GM18519 (cell line): Measurements from ENCODE around the gene DEGS2.

Experiments used
- ATAC-seq: cut with Tn5 transposase; IDR thresholded peaks from one replicate; pipeline ENCODE4 v1.9.1; 2021; ENCODE audit warnings: mild to moderate bottlenecking, moderate library complexity; ENCODE audit not compliant: unreplicated experiment, low FRiP score

DEGS2 gene

DNA sequence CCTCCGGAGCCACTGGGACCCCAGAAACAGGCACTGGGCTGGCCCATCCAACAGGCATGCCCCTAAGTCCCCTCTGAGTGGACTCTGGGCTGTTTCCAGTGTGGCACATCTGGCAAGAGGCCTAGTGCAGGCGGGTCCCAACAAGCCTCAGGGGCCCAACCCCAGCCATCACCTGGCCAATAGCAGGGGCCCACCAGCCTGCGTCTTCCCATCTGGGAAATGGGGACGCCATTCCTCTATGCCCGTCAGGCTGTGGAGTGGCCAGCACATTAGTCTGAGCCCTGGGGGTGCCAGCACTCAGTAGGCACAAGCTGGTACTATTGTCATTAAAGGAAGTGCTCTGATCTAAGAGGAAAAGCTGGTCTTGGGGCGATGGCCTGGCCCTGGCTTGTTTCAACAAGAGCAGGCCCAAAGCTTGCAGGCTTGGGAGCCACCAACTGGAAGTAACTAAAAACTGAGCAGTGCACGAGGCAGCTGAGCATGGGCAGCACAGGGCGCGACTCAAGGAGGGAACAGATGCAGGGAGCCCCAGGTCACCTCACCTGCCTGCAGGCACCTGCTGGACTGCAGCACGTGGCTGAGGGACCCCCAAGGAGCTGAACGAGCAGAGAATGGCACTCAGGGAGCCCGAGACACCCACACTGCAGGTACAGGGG lies 8.4 kb downstream of the DEGS2 start:
- ATAC-seq: no peak

DNA sequence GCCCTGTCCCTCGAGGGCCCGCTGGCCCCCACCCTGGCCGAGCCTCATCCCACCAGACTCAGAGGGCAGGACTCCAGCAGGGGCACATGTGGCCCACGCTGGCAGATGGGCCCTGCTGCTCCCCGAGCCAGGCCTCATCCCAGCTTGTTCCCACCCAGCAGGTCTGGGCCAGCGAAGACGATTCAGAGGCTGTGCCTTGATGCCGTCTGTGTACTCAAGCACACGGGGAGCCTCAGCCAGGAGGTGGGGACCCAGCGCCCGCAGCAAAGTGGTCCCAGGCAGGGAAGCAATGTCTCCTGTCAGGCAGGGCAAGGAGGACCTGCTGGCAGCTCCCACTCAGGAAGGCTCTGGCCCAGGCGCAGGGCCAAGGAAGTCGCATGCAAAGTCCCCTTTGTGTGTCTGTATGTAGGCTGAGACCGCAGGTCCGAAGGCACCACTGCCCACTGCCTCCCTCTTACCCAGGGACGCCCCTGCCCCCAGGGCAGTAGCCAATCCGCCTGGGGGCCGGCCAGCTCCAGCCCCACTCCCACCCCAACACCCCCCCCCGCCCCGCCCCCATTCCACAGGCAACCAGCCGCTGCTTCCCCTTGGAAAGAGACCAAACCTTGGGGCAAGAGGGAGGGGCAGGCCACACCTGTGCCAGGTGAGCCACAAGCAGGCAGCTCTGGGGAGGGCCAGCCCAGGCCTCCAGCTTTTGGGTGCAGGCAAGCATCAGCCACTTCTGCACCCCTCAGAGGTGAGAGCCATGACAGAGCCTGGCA lies 9.4 kb downstream of the DEGS2 start:
- no peak for ATAC-seq

DNA sequence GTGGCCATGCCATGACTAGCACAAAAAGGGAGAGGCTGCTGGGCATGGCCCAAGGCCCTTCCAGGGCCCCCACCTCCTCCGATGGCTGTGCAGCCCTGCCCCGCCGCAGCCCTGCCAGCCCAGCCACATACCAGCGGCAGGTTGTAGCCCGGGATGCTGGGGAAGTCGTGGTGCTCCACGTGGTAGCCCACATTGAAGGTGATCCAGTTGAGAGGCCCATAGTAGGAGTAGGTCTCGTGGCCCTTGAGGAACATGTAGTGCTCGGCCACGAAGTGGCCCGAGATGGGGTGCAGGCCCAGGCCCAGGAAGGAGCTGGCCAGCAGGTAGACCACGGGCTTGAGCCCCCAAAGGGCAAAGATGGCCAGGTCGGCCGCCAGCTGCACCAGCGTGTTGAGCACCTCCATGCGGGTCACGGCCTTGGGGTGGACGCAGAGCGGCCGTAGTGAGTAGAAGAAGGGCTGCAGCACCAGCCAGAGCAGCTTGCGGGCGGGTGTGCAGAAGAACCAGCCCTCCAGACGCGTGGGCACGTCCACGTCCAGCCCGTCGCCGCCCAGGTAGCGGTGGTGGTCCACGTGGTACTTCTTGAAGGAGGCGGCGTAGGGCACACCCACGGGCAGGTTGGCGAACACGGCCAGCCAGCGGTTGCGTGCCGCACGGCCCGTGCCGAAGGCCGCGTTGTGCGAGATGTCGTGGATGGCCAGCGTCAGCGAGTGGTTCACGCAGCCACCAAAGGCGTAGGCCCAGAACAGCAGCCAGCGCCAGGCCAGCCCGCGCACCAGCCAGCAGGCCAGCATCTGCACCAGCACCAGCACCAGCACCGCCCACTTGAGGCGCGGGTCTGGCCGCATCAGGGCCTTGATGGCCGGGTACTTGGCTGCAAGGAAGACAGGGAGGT lies 10.4 kb downstream of the DEGS2 start:
- ATAC-seq: no peak

DNA sequence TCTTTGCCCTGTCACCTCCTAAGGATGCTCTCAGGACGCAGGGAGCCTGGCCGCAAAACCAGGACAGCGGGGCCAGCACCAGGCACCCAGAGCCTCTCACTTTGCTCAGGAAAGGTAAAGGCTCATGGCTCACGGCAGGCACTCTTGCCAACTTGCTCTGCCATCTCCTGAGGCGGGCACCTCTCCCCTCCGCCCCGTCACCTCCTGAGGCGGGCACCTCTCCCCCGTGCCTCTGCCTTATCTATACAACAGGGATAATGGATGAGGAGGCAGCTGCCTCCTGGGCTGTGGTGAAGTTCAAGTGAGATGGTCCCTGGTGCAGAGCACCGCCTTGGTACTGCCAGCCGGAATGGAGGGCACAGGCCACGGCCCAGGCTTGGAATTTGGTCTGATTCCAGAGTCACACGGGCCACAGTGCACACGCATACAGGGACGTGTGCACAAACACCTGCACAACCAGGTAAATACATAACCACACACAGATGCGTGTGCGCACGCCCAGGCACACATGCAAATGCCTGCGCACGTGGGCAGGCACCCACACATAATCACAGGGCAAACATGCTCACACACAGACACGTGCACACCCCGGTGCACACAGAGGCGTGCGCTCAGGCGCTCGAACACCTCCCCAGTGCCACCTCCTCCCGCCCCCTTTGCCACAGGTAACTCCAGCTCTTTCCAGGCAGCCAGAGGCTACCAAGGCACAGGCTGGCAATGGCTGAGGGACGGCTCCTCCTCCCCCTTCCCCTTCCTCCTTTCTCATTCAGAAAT lies 11.6 kb downstream of the DEGS2 start:
- ATAC-seq: no peak

DNA sequence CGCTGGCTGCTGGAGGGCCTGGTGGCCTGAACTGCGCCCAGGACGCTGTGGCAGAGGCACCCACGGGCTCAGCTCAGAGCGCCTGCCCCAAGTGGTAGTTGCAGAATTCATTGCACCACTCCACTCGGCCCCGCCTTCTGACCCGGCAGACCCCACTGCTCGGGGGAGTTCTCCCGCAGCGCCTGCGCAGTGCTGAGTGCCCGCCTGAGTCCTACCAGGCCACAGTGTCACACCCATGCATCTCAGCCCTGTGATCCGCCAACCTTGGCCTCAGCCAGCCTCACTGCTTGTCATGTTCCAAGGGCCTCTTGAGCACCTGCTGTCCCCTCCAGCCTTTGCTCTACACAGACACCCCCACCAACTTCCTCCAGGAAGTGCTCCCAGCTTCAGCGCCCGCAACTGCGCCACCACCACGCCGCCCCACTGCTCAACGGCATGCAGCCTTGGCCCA lies 12.2 kb downstream of the DEGS2 start:
- no peak for ATAC-seq

DNA sequence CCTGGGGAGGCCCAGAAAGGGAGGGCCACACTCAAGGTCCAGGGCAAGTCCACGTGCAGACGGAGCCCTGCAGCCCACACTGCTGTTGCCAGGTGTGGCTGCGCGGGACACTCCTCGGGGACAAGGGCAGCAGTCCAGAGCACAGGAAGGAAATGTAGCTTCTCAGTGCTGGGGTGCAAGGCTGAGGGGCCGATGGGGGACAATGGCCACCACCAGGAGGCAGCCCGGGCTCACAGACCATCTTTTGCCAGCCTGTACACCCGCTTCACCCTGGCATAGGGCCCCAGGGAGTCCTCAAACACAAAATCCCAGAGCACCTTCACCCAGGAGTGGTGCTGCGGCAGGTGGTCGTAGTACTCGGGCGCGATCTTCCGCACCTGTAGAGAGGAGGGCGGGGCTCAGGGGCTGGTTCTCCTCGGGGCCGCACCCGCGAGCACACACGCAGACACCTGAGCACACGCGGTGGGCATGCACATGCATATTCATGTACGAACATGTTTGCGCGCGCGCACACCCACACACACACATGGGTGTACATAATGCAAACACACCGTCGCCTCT lies 12.8 kb downstream of the DEGS2 start:
- ATAC-seq: no peak

DNA sequence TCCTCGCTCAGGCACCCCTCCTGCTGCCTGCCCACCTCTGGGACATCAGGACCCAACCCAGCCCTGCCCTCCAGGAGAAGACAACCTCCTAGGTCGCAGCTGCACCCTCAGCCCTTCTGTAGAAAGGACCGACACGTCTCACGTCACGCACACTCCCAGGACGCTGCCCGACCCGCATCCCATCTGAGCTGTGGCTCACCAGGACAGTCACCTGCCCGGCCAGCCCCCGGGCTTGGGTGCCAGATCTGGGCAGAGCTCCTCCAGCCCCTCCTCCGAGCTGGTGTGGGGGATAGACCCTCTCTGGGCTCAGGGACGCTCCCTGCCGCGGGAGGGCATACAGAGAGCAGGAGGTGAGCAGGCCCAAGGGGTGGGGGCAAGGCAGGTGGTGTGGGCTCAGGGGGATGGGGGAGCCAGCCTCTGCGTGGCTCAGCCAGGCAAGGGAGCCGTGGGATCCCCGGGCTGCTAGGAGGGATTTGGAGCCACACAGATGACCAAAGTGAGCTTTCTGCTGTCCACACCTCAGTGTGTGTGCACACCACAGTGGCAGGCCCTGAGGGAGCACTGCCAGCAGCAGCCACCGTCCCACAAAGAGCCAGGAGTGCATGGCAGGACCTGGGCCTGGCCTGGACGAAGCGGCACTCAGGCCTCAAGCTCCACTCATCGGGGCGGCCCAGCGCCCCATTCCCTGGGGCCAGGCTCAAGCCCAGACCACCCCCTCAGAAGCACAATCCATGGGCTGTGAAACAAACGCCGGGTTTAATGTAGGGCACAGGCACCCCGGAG lies 13.6 kb downstream of the DEGS2 start:
- ATAC-seq: no peak

DNA sequence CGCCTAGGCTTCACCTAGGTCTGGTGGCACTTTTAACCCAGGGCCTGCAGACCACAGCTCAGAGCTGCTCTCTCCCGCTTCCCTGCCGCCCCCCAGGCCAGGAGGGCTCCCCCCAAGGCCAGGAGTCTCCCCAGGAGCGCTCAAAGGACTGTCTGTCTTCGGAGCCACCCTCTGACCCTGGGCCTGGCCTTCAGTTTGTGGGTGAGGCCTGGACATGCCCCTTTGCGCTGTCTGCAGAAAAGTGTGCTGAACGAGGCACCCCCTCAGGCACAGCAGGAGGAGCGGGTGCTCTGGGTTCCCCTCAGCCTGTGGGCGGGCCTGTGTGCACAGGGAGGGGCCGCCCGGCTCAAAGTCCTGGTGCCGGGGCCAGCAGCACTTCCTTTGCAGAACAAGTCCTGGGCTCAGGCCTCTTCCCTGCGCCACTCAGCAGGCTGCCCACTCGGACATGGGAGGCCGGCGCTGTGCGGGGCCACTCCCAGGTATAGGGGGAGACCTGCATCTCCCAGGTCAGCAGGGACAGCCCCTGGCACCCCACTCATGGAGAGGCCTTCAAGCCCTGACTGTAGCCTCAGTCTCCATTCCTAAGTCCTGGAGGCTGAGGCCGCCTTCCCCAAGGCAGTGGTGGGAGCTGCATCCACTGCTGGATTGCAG lies 14.3 kb downstream of the DEGS2 start:
- no peak for ATAC-seq

DNA sequence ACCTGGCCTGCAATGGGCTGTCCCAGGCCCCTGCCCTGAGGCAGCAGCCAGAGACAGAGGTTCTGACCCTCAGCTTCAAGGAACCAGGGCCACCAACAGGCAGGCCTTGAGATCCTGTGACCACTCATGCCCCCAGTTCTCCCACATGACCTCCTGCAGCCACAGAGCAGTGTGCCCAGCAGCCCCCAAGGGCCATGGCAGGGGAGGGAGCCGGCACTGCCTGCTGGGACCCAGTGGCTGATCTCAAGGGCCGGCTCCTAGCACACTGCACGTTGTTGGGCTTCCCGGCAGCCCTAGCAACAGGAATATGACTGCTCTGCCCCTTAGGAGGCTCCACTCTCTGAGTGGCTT lies 14.8 kb downstream of the DEGS2 start:
- ATAC-seq: no peak

DNA sequence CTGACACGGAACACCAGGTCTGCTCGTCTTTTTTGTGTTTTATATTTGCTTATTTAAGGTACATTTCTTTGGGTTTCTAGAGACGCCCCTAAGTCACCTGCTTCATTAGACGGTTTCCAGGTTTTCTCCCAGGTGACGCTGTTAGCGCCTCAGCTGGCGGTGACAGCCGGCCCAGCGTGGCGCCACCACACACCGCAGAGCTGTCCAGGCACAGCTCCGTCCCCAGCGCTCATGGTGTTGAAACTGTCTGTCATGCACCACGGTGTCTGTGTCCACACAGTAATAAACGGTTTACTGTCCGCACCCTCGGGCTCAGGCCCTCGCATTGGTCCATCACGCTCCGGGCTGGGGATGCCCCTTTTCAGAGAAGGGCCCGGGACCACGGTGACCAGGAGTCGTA lies 15.5 kb downstream of the DEGS2 start:
- ATAC-seq: no peak

DNA sequence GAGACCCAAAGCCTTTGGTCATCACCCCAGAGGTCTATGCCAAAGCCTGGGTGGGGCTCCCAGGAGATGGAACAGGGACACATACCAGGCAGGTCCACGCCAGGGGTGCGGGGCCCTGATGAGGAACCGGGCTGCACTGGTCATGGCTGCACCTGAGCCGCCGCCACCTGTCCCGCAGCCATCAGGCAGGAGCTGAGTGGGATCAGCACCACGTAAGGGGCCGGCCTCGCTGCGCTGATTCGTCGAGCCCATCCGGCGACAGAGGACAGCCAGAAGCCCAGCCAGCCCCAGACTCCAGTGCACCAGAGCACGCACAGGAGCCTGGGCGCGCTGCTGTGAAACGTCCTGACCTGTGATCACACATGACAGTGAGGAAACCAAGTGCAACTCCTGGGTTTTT lies 15.9 kb downstream of the DEGS2 start:
- ATAC-seq: no peak

DNA sequence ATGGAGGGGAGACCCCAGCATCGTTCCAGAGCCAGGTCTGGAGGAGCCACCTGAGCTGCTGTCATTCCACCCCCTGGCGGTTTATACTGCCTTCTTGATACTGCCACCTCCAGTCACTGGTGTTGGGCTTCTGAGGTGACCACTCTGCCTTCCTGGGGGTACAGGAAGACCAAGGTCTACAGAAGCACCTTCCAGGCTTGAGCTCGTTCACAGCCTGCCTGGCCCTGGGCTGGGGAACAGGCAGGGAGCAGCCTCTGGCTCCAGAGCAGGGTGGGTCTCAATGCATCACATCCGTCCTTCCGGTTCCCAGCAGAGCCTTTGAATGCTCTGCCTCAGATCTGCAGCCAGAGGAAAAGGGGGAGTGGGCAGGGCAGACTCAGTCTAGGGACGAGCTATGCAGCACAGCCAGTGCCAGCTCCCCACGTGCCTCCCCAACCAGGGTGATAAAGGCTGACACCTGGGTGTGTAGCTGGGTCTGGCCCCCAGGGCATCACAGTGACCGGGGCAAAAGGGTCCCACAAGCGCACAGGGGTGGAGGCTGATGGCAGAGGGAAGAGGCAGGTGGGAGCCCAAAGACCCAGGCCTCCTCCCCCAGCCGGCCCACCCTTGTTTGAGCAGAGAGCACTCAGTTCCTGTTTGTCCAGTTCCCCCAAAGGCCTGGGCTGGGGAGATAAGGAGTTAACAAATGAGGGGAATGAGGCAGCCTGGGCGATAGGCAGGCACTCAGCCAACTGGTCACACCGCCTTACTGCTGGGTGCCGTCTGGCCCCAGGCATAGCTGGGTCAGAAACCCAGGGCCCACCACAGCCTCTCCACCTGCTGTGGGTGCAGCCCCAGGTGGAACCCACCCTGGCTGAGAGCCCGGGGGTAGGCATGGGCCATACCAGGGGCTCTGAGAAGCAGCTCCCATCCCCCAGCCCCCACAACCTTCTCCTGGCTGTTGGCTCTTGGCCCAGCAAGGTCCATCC lies 17.1 kb downstream of the DEGS2 start:
- no peak for ATAC-seq

DNA sequence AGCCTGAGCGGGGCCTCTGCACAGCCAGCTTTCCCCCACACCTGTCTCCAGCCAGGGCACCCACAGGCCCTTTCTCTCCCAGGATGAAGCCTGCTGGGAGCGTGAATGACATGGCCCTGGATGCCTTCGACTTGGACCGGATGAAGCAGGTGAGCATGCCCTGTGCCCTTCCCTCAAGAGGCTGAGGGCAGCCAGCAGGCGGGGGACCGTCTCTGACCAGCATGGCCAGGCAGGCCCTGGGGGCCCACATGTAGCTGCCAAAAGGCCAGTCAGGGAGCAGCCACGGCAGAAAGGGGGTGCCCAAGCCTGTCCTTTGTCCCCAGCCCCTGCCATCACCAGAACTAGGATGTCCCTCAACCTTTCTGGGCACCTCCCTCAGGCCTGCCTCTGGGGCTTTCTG lies 18.3 kb downstream of the DEGS2 start:
- no peak for ATAC-seq

DNA sequence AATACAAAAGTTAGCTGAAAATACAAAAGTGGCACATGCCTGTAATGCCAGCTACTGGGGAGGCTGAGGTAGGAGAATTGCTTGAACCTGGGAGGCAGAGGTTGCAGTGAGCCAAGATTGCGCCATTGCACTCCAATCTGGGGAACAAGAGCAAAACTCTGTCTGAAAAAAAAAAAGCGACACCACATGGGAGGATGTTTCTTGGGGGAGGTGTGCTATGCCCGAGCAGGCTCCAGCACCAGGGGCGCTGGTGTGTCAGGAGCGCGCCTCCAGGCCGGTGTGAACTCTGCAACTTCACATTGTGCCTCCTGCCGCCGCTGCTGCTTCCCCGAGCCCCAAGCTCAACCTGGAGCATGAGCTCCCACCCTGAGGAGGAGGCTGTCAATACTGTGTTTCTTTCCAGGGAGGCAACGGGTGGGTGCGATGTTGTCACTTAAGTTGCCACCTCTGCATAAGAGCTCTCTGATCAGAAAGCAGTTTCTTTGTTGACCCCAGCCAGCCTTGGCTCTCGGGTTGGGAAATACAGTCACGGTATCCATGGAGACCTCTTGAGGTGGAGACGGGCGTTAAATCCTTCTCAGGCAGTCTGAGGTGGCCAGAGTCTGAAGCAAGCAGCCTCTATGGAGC lies 18.9 kb downstream of the DEGS2 start:
- no peak for ATAC-seq

DNA sequence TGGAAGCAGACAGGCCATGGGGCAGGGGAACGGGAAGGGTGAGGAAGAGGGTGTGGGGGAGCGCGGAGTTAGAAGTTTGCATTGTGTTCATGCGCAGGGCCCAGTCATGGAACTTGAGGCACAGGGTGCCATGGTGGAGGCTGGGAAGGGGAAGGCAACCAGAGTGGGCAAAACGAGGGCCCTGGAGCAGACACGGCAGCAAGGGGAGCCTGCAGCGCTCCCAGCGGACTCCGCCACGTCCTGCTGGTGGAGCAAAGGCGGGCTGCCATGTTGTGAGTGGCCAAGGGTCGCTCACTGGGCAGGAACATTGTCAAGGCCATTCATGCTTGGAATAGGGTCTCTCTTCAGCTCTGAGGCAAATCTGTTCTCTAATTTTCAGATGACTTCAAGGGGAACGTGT lies 20.5 kb downstream of the DEGS2 start:
- no peak for ATAC-seq

DNA sequence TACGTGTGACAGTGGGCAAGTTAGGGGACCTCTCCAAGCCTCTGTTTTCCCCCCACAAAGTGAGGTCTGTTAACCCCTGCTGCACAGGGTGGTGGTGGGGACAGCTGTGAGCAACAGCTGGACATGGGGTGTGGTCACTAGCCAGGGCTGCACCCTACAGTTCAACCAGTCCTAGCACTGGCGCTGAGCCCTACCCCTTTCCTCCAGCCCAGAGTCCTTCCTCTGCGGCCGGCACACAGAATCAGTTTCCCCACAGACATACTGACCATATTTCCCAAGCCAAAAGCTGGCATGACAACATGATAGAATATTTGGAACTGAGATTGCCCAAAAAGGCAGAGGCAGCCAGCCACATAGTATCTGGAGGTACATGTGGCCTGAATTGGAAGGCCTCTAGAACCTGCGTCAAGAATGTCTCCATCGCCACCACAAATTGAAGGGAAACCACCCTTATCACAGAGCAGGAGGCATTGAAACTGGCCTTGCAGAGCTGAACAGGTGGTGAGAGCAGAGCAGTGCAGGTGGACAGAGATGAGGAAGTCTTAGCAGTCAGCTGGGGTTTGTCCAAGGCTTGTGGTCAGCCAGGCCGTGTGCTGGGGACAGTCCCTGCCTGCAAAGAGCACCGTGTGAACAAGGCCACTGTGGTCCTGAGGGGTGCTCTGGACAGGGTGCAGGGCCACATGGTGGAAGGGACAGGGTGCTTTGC lies 21.2 kb downstream of the DEGS2 start:
- no peak for ATAC-seq

DNA sequence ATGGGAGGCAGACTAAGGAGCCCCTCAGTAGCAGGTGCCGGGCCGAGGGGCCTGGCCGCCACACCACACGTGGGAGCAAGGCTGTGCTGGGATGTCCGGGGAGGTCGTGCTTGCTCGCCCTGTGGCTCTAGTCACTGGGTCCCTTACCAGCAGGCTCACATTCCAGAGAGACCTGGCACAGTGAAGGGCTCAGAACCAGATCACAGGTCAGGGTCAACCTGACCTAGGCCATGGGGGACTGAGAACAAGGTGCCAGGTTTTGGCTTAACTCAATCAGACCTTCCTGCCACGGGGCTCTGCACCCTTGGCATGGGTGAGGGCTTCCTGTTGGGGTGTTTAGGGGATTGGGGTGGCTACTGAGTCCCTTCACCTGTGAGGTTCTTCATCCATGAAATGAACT lies 22.3 kb downstream of the DEGS2 start:
- ATAC-seq: no peak
